ENCODE measurements around the gene MBD4. TPM values are rescaled to one million over a fixed set of nuclear protein-coding genes. Genes with fewer than 3 reads are reported as not detected.
"Not testable (repeated sequence)": the region's sequence is repeated elsewhere in the genome, so short reads cannot be mapped to it uniquely, and the experiment has no call there.

MBD4 gene
- total RNA-seq, result 38.8 TPM
- long read RNA-seq, transcript MBD4-203 (8 exons, 2,478 nt), result major isoform, 19 of 61 reads
- long read RNA-seq, transcript MBD4-201 (8 exons, 2,470 nt), result minor isoform, 13 of 61 reads
- long read RNA-seq, partial matches to known transcripts, result 22 of 61 reads
- long read RNA-seq, other reads (novel, unspliced or antisense), result 7 of 61 reads

GRCh38 chr3:129439817-129440617 is at the start of gene MBD4, which contains the start of gene IFT122:
MBD4 (minus strand) TSS chr3:129439948; CDS start chr3:129439833, 115 bp downstream.
IFT122 (plus strand) TSS chr3:129440224; CDS start chr3:129440331, 107 bp downstream.
- no peaks in the 10 kb centered on the region for H3K9me3 ChIP-seq
- peak; percentile 97 to 98 for ATAC-seq
- no peak for TF ChIP-seq CTCF (IDR thresholded peaks at IDR 0.05)
- H3K27me3 ChIP-seq (ENCODE audit: low read depth), result no peaks in the 10 kb centered on the region
- H3K4me3 ChIP-seq, result peak within 1 kb of the TSS; percentile 88
- H3K36me3 ChIP-seq, result peaks cover 31% of the 10 kb centered on the region
- peak; percentile 98 for DNase-seq
- H3K27ac ChIP-seq, result peak within 1 kb of the TSS; percentile 91
- intact Hi-C loops (cut with DNase I), result no loop called here
- H3K4me1 ChIP-seq, result peaks cover 66% of the 10 kb centered on the region

GRCh38 chr3:129489258-129489657 is 49.5 kb upstream of the MBD4 start:
- H3K4me1 ChIP-seq, result peaks cover 42% of the 10 kb centered on the region

GRCh38 chr3:129487868-129488335 is 48.2 kb upstream of the MBD4 start:
- H3K9me3 ChIP-seq; DNase-seq; intact Hi-C loops (cut with DNase I); H3K4me3 ChIP-seq; H3K27ac ChIP-seq; H3K27me3 ChIP-seq (ENCODE audit: low read depth); ATAC-seq: not testable (repeated sequence)
- H3K4me1 ChIP-seq, result peaks cover 32% of the 10 kb centered on the region
- peaks cover 24% of the 10 kb centered on the region for H3K36me3 ChIP-seq

More at GRCh38 chr3:129489258-129489657, 49.5 kb upstream of the MBD4 start:
- DNase-seq; H3K27me3 ChIP-seq (ENCODE audit: low read depth); H3K9me3 ChIP-seq; intact Hi-C loops (cut with DNase I); H3K27ac ChIP-seq; H3K4me3 ChIP-seq: not testable (repeated sequence)
- peaks cover 22% of the 10 kb centered on the region for H3K36me3 ChIP-seq
- peak in 1 of 2 donors; percentile 24 for ATAC-seq

GRCh38 chr3:129487183-129487867 is 47.6 kb upstream of the MBD4 start:
- H3K27ac ChIP-seq, result no peak overlapping the region
- H3K36me3 ChIP-seq, result peaks cover 18% of the 10 kb centered on the region
- TF ChIP-seq CTCF (IDR thresholded peaks at IDR 0.05), result no peak
- no peaks in the 10 kb centered on the region for H3K9me3 ChIP-seq
- intact Hi-C loops (cut with DNase I), result no loop called here
- DNase-seq (no peak), ATAC-seq (no peak)
- no peaks in the 10 kb centered on the region for H3K27me3 ChIP-seq (ENCODE audit: low read depth)
- peaks cover 37% of the 10 kb centered on the region for H3K4me1 ChIP-seq
- no peak overlapping the region for H3K4me3 ChIP-seq

- Histone ChIP-seq H3K9me3 (no peaks in the 10 kb centered on the region), H3K4me3 (no peak overlapping the region), H3K27ac (peak overlapping the region; percentile 67), H3K27me3 (ENCODE audit: low read depth) (no peaks in the 10 kb centered on the region), H3K36me3 (peaks cover 11% of the 10 kb centered on the region), H3K4me1 (peaks cover 44% of the 10 kb centered on the region)
- ATAC-seq (no peak), DNase-seq (no peak)
- intact Hi-C loops (cut with DNase I), result no loop called here
- no peak for TF ChIP-seq CTCF (IDR thresholded peaks at IDR 0.05)
These were observed 46.9 kb upstream of the MBD4 start for GRCh38 chr3:129486664-129487035.
